OCI-LY7 (cell line): Measurements from ENCODE around the gene PCDHB11. TPM values are rescaled to one million over a fixed set of nuclear protein-coding genes. Genes with fewer than 3 reads are reported as not detected.
"Not testable (repeated sequence)": the region's sequence is repeated elsewhere in the genome, so short reads cannot be mapped to it uniquely, and the experiment has no call there.

Experiments used
- BruUV-seq: library from RNA; stranded (reverse); fragments of 400-500 nt; replicated peaks from 2 replicates; lab custom pipeline; 2021; lab: Mats Ljungman, UMichigan
- CTCF ChIA-PET: fragments of 300-600 bp; sonication (Branson Sonifier 250); formaldehyde crosslinking; loops from one replicate; lab custom pipeline; 2022; ENCODE audit warnings: antibody characterized with exemption; ENCODE audit not compliant: unreplicated experiment; lab: Charles Lee
- POLR2A ChIA-PET: fragments of 300-600 bp; sonication (Branson Sonifier 250); formaldehyde crosslinking; loops from one replicate; lab custom pipeline; 2022; ENCODE audit warnings: antibody characterized with exemption; lab: Charles Lee
- DNase-seq: peaks from one replicate; pipeline ENCODE4 v3.0.0-alpha.2; 2015; ENCODE audit warnings: low spot score
- H2AFZ ChIP-seq: fragments of 200-600 bp; sonication (generic), shearing (Covaris generic); 2 replicates; pipeline ENCODE4 v1.6.1; 2014; ENCODE audit warnings: mild to moderate bottlenecking, antibody characterized with exemption, low read length, moderate library complexity
- H3K27ac ChIP-seq: fragments of 200-600 bp; sonication (generic); 2 replicates; pipeline ENCODE4 v1.5.1; 2014; ENCODE audit warnings: mixed run types, low read depth, mild to moderate bottlenecking, moderate library complexity, low read length, inconsistent platforms; ENCODE audit not compliant: poor library complexity, severe bottlenecking
- H3K36me3 ChIP-seq: fragments of 200-600 bp; sonication (generic); 2 replicates; pipeline ENCODE4 v1.6.1; 2014; ENCODE audit warnings: mild to moderate bottlenecking, antibody characterized with exemption, low read length, moderate library complexity, mixed read lengths; ENCODE audit not compliant: insufficient read depth
- H3K4me1 ChIP-seq: fragments of 200-600 bp; sonication (generic); 2 replicates; pipeline ENCODE4 v1.5.1; 2014; ENCODE audit warnings: mild to moderate bottlenecking, low read length; ENCODE audit not compliant: insufficient read depth, poor library complexity, severe bottlenecking
- H3K4me2 ChIP-seq: fragments of 200-600 bp; sonication (generic); 2 replicates; pipeline ENCODE4 v1.6.1; 2014; ENCODE audit warnings: mild to moderate bottlenecking, low read length
- H3K4me3 ChIP-seq: fragments of 200-600 bp; sonication (generic); 2 replicates; pipeline ENCODE4 v1.5.1; 2014; ENCODE audit warnings: mild to moderate bottlenecking, low read depth, low read length; ENCODE audit not compliant: poor library complexity, severe bottlenecking
- H3K79me2 ChIP-seq: fragments of 200-600 bp; sonication (generic); 2 replicates; pipeline ENCODE4 v1.6.1; 2016; ENCODE audit warnings: low read depth, mild to moderate bottlenecking, low read length, moderate library complexity, mixed read lengths; ENCODE audit not compliant: insufficient read depth
- H3K9me2 ChIP-seq: fragments of 200-600 bp; sonication (generic); 2 replicates; pipeline ENCODE4 v1.6.1; 2016; ENCODE audit warnings: mild to moderate bottlenecking, low read length, mixed read lengths; ENCODE audit not compliant: insufficient read depth
- H3K9me3 ChIP-seq: fragments of 200-600 bp; sonication (generic); 2 replicates; pipeline ENCODE4 v1.6.1; 2014; ENCODE audit warnings: mild to moderate bottlenecking, mixed run types, low read length, mixed read lengths
- H4K20me1 ChIP-seq: fragments of 200-600 bp; sonication (generic); 2 replicates; pipeline ENCODE4 v1.6.1; 2014; ENCODE audit warnings: mild to moderate bottlenecking, antibody characterized with exemption, low read length, moderate library complexity, mixed read lengths; ENCODE audit not compliant: insufficient read depth
- EZH2phosphoT487 ChIP-seq: fragments of 200-600 bp; sonication (generic); IDR thresholded peaks from 2 replicates; pipeline ENCODE4 v1.6.1; 2018; ENCODE audit warnings: low read depth, borderline replicate concordance, mild to moderate bottlenecking, mixed run types, antibody characterized with exemption, low read length, moderate library complexity, mixed read lengths
- intact Hi-C: fragments of 100-400 bp; cut with micrococcal nuclease; formaldehyde crosslinking; loops from one replicate; pipeline ENCODE4 v1.10.0; 2022; ENCODE audit not compliant: unreplicated experiment
- total RNA-seq, 2 experiments: library from RNA; depleted of rRNA in 1 of 2; stranded (reverse); fragments of >200 nt in 1 of 2; shearing (Covaris generic) in 1 of 2; gene quantifications; 2 replicates each; pipeline ENCODE4 v1.2.3, GENCODE V29; 2014 to 2022
- TF ChIP-seq, protein P1 (sequence below): fragments of 200-600 bp; sonication (generic); conservative IDR thresholded peaks from 2 replicates; pipeline ENCODE4 v1.5.1; 2014; ENCODE audit warnings: mild to moderate bottlenecking, antibody characterized with exemption, low read length, moderate library complexity, mixed read lengths

Gene PCDHB11
- total RNA-seq, 2 experiments from 2014 or later, result not detected

DNA sequence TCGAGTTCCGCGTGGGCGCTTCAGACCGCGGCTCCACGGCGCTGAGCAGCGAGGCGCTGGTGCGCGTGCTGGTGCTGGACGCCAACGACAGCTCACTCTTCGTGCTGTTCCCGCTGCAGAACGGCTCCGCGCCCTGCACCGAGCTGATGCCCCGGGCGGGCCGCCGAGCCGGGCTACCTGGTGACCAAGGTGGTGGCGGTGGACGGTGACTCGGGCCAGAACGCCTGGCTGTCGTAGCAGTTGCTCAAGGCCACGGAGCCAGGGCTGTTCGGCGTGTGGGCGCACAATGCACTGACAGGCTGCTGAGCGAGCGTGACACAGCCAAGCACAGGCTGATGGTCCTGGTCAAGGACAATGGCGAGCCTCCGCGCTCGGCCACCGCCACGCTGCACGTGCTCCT lies 42.1 kb downstream of the PCDHB11 start:
- Histone ChIP-seq H3K9me2 (no peaks in the 10 kb centered on the region), H3K36me3 (no peaks in the 10 kb centered on the region), H3K9me3 (no peaks in the 10 kb centered on the region), H3K4me1 (no peaks in the 10 kb centered on the region), H3K4me3 (no peak overlapping the region), H4K20me1 (no peaks in the 10 kb centered on the region), H3K27ac (no peak overlapping the region), H3K79me2 (no peaks in the 10 kb centered on the region), H2AFZ (no peak overlapping the region), H3K4me2 (no peak overlapping the region)
- BruUV-seq, result no TSS peak
- ChIA-PET POLR2A (no interaction called here), CTCF (no interaction called here)
- no peak for TF ChIP-seq EZH2phosphoT487
- TF ChIP-seq, protein P1, sequence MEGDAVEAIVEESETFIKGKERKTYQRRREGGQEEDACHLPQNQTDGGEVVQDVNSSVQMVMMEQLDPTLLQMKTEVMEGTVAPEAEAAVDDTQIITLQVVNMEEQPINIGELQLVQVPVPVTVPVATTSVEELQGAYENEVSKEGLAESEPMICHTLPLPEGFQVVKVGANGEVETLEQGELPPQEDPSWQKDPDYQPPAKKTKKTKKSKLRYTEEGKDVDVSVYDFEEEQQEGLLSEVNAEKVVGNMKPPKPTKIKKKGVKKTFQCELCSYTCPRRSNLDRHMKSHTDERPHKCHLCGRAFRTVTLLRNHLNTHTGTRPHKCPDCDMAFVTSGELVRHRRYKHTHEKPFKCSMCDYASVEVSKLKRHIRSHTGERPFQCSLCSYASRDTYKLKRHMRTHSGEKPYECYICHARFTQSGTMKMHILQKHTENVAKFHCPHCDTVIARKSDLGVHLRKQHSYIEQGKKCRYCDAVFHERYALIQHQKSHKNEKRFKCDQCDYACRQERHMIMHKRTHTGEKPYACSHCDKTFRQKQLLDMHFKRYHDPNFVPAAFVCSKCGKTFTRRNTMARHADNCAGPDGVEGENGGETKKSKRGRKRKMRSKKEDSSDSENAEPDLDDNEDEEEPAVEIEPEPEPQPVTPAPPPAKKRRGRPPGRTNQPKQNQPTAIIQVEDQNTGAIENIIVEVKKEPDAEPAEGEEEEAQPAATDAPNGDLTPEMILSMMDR, result no peak
- intact Hi-C loops, result no loop called here
- DNase-seq, result no peak

DNA sequence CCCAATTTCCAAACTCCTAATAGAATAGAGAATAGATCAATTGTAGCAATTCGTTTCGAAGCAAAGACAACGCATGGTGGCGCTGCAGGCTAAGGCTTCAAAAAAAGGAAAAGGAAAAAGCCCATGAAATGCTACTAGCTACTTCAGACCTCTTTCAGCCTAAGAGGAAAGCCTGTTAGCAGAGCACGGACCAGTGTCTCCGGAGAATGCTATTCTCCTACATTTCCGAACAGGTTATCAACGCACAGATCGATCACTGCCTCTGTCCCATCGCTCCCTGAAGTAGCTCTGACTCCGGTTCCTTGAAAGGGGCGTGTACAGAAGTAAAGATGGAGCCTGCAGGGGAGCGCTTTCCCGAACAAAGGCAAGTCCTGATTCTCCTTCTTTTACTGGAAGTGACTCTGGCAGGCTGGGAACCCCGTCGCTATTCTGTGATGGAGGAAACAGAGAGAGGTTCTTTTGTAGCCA lies 45.9 kb downstream of the PCDHB11 start, which contains the start of gene PCDHB15:
Gene PCDHB15, plus strand, starts transcription at position 146 of the 468 bp plus-strand sequence. Its CDS starts 184 bp downstream, at position 330.
- H3K4me1 ChIP-seq, result no peaks in the 10 kb centered on the region
- H3K9me3 ChIP-seq, result no peaks in the 10 kb centered on the region
- ChIA-PET CTCF (no interaction called here), POLR2A (interaction anchor here (0.9 kb wide), 1 partner anchor 124 kb away, joined by 3 read pairs; the partner anchor contains the start of gene PCDHGB3)
- no peak within 1 kb of the TSS for H3K4me3 ChIP-seq
- no TSS peak for BruUV-seq
- TF ChIP-seq EZH2phosphoT487, result no peak
- TF ChIP-seq, protein P1, result no peak
- no peak for DNase-seq
- H3K36me3 ChIP-seq, result no peaks in the 10 kb centered on the region
- intact Hi-C loops, result no loop called here
- no peak within 1 kb of the TSS for H3K4me2 ChIP-seq
- no peak within 1 kb of the TSS for H2AFZ ChIP-seq
- no peak within 1 kb of the TSS for H3K27ac ChIP-seq
- H3K9me2 ChIP-seq, result no peaks in the 10 kb centered on the region
- no peaks in the 10 kb centered on the region for H3K79me2 ChIP-seq
- no peaks in the 10 kb centered on the region for H4K20me1 ChIP-seq

DNA sequence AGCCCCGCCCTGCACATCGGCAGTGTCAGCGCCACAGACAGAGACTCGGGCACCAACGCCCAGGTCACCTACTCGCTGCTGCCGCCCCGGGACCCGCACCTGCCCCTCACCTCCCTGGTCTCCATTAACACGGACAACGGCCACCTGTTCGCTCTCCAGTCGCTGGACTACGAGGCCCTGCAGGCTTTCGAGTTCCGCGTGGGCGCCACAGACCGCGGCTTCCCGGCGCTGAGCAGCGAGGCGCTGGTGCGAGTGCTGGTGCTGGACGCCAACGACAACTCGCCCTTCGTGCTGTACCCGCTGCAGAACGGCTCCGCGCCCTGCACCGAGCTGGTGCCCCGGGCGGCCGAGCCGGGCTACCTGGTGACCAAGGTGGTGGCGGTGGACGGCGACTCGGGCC lies 47.5 kb downstream of the PCDHB11 start:
- H3K9me3 ChIP-seq, result peaks cover 13% of the 10 kb centered on the region; the same call in 1 of the 2 replicates
- H3K79me2 ChIP-seq, H4K20me1 ChIP-seq, H2AFZ ChIP-seq, H3K4me1 ChIP-seq, H3K4me3 ChIP-seq, H3K36me3 ChIP-seq, CTCF ChIA-PET, H3K4me2 ChIP-seq, POLR2A ChIA-PET, H3K27ac ChIP-seq, BruUV-seq, DNase-seq, intact Hi-C loops, H3K9me2 ChIP-seq: not testable (repeated sequence)

DNA sequence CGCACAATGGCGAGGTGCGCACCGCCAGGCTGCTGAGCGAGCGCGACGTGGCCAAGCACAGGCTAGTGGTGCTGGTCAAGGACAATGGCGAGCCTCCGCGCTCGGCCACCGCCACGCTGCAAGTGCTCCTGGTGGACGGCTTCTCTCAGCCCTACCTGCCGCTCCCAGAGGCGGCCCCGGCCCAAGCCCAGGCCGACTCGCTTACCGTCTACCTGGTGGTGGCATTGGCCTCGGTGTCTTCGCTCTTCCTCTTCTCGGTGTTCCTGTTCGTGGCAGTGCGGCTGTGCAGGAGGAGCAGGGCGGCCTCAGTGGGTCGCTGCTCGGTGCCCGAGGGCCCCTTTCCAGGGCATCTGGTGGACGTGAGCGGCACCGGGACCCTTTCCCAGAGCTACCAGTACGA lies 48.0 kb downstream of the PCDHB11 start:
- POLR2A ChIA-PET, DNase-seq, H3K9me2 ChIP-seq, H3K27ac ChIP-seq, intact Hi-C loops, H3K36me3 ChIP-seq, CTCF ChIA-PET, H2AFZ ChIP-seq, H3K4me2 ChIP-seq, BruUV-seq, H3K4me3 ChIP-seq, H3K4me1 ChIP-seq, H4K20me1 ChIP-seq, H3K79me2 ChIP-seq: not testable (repeated sequence)
- peaks cover 13% of the 10 kb centered on the region; the same call in 1 of the 2 replicates for H3K9me3 ChIP-seq
